Renal cortex interstitium (tissue), 11 donors: Measurements from ENCODE around the gene LEP. TPM values are rescaled to one million over a fixed set of nuclear protein-coding genes. Genes with fewer than 3 reads are reported as not detected.

Experiments
- DNase-seq, 11 donors: peaks; one replicate each; pipeline ENCODE4 v3.0.0-alpha.2; 2013; ENCODE audit warnings: low read depth in 9 of 11, low spot score in 4 of 11; ENCODE audit errors: extremely low read depth in 1 of 11
- polyA plus RNA-seq, 3 donors: library from polyadenylated mRNA; unstranded; fragments of 120-200 nt; gene quantifications; one replicate each; pipeline ENCODE4 v1.2.1, GENCODE V29; 2013; ENCODE audit not compliant: insufficient read length in 3 of 3

The LEP gene
- polyA plus RNA-seq, 3 donors: 0.16 to 0.76 (median 0.20) TPM

GRCh38 chr7:128302139-128302538, 61.1 kb downstream of the LEP start:
- no peak for DNase-seq

- no peak for DNase-seq
Observed at GRCh38 chr7:128303133-128303532, 62.1 kb downstream of the LEP start.

DNA sequence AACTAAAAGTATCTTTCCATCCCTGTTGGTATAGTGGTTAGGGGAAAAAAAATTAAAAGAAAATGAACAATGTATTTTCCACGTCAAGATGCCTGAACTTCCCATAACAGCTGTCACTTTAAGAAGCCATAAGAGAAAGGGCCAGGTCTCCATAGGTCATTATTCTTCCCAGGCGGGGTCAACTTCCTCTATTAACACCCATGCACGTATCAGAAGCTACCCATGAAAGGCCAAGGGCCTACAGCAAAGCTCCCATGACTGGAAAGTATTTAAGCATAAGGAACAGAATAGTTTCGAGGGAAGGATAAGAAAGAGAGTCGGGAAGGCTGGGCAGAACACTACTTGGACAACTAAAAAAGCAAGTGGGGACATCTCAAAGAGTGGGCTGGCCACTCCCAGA, 62.6 kb downstream of the LEP start:
- no peak for DNase-seq

DNA sequence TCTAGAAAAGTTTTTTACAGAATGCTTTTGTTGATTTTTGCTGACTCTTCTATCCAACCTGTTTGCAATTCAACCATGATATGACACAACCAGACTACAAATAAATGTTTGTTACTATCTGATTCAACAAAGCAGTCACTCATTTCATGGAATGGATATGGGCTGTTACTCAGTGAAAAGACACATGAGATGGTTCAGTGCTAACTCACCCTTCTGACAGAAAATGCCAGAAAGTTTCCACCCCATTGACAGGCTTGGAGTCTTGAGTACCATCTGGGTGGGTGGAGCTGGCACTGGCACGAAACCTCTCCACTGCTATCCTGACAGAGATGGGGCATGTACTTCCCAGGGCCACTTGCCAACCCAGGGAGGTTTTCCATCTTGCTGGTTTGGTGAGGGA, 63.1 kb downstream of the LEP start:
- DNase-seq: no peak

DNA sequence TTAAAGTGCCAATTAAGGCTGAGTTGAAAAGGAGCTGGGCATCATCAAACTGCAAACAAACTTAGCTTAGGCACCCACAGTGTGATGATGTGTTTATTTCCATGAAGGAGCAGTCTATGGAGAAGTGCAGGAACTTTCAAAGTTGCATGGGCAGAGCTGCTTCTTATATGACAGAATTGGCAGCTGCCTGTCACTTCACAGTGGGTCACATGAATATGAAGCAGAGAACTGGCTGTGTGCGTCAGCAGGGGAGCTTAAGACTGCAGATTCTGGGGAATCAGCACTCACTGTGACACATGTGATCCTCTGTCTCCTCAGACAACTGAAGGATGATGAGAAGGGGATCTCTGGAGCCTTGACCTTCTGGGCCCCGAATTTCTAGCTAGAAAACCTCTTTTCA, 66.0 kb downstream of the LEP start:
- no peak for DNase-seq

Other genes starting within 250 kb of the LEP start
- gene LRRC4, start 209.8 kb upstream of the LEP start, polyA plus RNA-seq: 1 to 10 TPM; 7.2 to 9.2 (median 7.7) TPM
- 10 to 100 TPM; 40.3 to 55.6 (median 45.7) TPM for gene RBM28, start 102.6 kb downstream of the LEP start, polyA plus RNA-seq
- gene PRRT4, start 120.4 kb downstream of the LEP start, polyA plus RNA-seq: 1 to 10 TPM in 2 of 3 donors, under 1 TPM in 1; 0.65 to 1.5 (median 1.0) TPM
- gene IMPDH1, start 168.7 kb downstream of the LEP start, polyA plus RNA-seq: 10 to 100 TPM; 25.3 to 30.3 (median 28.3) TPM
- gene HILPDA, start 214.6 kb downstream of the LEP start, polyA plus RNA-seq: 10 to 100 TPM; 19.0 to 25.4 (median 19.9) TPM
- 10 to 100 TPM; 27.4 to 32.2 (median 29.1) TPM for gene METTL2B, start 235.5 kb downstream of the LEP start, polyA plus RNA-seq